ENCODE measurements around the gene OR13J1.

- TF ChIP-seq CTCF (IDR thresholded peaks at IDR 0.05; ENCODE audit: insufficient read depth, low read length, poor library complexity, severe bottlenecking), result no peak
- no peak for TF ChIP-seq EZH2phosphoT487 (conservative IDR thresholded peaks at IDR 0.05; ENCODE audit: low read length)
Measured at GRCh38 chr9:35911690-35912089, 41.5 kb upstream of the OR13J1 start.

Data from SU-DHL-6 (cell line).